ENCODE data around the gene SCFD2. TPM values are rescaled to one million over a fixed set of nuclear protein-coding genes. Genes with fewer than 3 reads are reported as not detected.
A peak's percentile ranks its signal among the peaks of the same experiment; 100 is the strongest.

Gene SCFD2
- total and polyA plus RNA-seq, 8 donors: 11.4 to 26.6 (median 13.7) TPM

GRCh38 chr4:53361451-53361850 is 4.4 kb downstream of the SCFD2 start:
- H3K36me3 ChIP-seq: no peaks in the 10 kb centered on the region
- no peaks in the 10 kb centered on the region for H3K9me3 ChIP-seq
- DNase-seq (no peak), ATAC-seq (no peak)
- intact Hi-C loops (cut with DNase I): no loop called here
- no peak for TF ChIP-seq CTCF (IDR thresholded peaks at IDR 0.05)
- H3K27ac ChIP-seq: no peak overlapping the region
- H3K27me3 ChIP-seq: no peaks in the 10 kb centered on the region
- H3K4me3 ChIP-seq: no peak overlapping the region
- peaks cover 20 to 30% of the 10 kb centered on the region in 2 donors for H3K4me1 ChIP-seq

GRCh38 chr4:53355930-53356521 is 9.8 kb downstream of the SCFD2 start:
- ATAC-seq (no peak), DNase-seq (no peak)
- intact Hi-C loops (cut with DNase I): no loop called here
- H3K27ac ChIP-seq: no peak overlapping the region
- no peak overlapping the region for H3K4me3 ChIP-seq
- H3K9me3 ChIP-seq: no peaks in the 10 kb centered on the region
- H3K4me1 ChIP-seq: no peaks in the 10 kb centered on the region
- peaks cover 0 to 11% of the 10 kb centered on the region in 2 donors for H3K36me3 ChIP-seq
- no peak for TF ChIP-seq CTCF (IDR thresholded peaks at IDR 0.05)
- no peaks in the 10 kb centered on the region for H3K27me3 ChIP-seq

DNA sequence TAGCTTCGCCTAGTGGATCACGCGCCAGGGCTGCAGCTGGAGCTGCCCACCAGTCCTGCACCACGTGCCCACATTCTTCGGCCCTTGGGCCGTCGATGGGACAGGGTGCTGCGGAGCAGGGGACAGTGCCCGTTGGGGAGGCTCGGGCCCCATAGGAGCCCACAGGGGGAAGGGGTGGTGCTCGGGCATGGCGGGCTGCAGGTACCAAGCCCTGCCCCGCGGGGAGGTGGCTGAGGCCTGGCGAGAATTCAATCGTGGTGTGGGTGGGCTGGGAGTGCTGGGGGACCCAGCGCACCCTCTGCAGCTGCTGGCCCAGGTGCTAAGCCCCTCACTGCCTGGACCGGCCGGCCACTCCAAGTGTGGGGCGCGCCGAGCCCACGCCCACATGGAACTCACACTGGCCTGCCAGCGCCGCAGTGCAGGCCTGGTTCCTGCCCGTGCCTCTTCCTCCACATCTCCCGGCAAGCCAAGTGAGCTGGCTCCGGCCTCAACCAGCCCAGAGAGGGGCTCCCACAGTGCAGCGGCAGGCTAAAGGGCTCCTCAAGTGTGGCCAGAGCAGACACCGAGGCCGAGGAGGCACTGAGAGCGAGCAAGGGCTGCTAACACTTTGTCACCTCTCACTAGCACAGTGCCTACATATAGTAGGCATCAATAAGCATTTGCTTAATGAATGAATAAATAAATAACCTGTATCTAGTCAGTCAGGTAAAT is 11.7 kb downstream of the SCFD2 start:
- ATAC-seq (no peak), DNase-seq (no peak)
- Histone ChIP-seq H3K9me3 (no peaks in the 10 kb centered on the region), H3K4me3 (no peak overlapping the region), H3K27ac (no peak overlapping the region), H3K36me3 (peaks cover 0 to 11% of the 10 kb centered on the region in 2 donors), H3K4me1 (no peaks in the 10 kb centered on the region), H3K27me3 (no peaks in the 10 kb centered on the region)
- TF ChIP-seq CTCF (IDR thresholded peaks at IDR 0.05): no peak
- intact Hi-C loops (cut with DNase I): no loop called here

GRCh38 chr4:53349091-53349491 is 16.8 kb downstream of the SCFD2 start:
- TF ChIP-seq CTCF (IDR thresholded peaks at IDR 0.05): no peak
- no peak overlapping the region for H3K4me3 ChIP-seq
- intact Hi-C loops (cut with DNase I): no loop called here
- ATAC-seq (no peak), DNase-seq (peak in 2 of 4 donors; percentile 88 to 89)
- H3K36me3 ChIP-seq: peaks cover 0 to 11% of the 10 kb centered on the region in 2 donors
- H3K27me3 ChIP-seq: no peaks in the 10 kb centered on the region
- H3K4me1 ChIP-seq: no peaks in the 10 kb centered on the region
- H3K27ac ChIP-seq: no peak overlapping the region
- H3K9me3 ChIP-seq: no peaks in the 10 kb centered on the region

DNA sequence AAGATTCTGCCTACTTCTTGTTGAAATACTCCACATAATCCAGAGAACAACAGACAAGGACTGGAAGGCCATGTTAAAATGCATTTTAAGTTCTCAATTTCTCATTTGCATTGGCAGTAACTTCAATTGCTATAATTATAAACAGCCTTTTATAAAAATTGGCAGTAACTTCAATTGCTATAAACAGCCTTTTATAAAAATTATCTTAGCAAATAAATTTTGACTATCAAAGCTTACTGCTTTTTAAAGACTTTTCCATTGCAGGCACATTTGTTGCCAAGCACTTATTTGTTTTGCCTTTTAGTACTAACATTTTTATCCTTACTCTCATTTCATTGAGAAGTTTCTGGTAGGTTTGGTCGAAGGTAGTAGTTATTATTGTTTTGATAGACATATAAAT is 17.8 kb downstream of the SCFD2 start:
- Histone ChIP-seq H3K4me1 (no peaks in the 10 kb centered on the region), H3K4me3 (no peak overlapping the region), H3K9me3 (no peaks in the 10 kb centered on the region), H3K36me3 (peaks cover 0 to 11% of the 10 kb centered on the region in 2 donors), H3K27ac (no peak overlapping the region), H3K27me3 (no peaks in the 10 kb centered on the region)
- ATAC-seq (no peak), DNase-seq (peak in 2 of 4 donors; percentile 68 to 74)
- intact Hi-C loops (cut with DNase I): no loop called here
- TF ChIP-seq CTCF (IDR thresholded peaks at IDR 0.05): no peak

All from left lung (tissue), 10 donors.